ENCODE measurements around the gene CARD11. TPM values are rescaled to one million over a fixed set of nuclear protein-coding genes. Genes with fewer than 3 reads are reported as not detected.

The CARD11 gene
- total and polyA plus RNA-seq, 10 donors = 30.3 to 72.6 (median 48.8) TPM

- no peak for DNase-seq
- Histone ChIP-seq H3K36me3 (no peaks in the 10 kb centered on the region), H3K9me3 (peaks cover 0 to 7% (median 4%) of the 10 kb centered on the region in 8 donors), H3K4me1 (peaks cover 0 to 33% (median 14%) of the 10 kb centered on the region in 6 donors), H3K4me3 (peak overlapping the region in 2 of 8 donors; percentile 27 to 61), H3K27me3 (replicated peaks in 1 of 7) (peaks cover 0 to 4% (median 0%) of the 10 kb centered on the region in 7 donors), H3K27ac (peak overlapping the region in 4 of 8 donors; percentile 48 to 71 (median 62))
- TF ChIP-seq CTCF (IDR thresholded peaks at IDR 0.05 in 8 of 11, conservative IDR thresholded peaks at IDR 0.05 in 3 of 11) = no peak
- no peak for TF ChIP-seq POLR2AphosphoS5 (IDR thresholded peaks at IDR 0.05)
- no peak for TF ChIP-seq POLR2A (IDR thresholded peaks at IDR 0.05)
- intact Hi-C loops (cut with DNase I; ENCODE audit: low total_unique reads) = no loop called here
- 60 to 70% (median 62%) methylated on average over 9 of the region's 9 CpGs for WGBS, 5 donors
Measured at GRCh38 chr7:2893411-2893861, 150.2 kb downstream of the CARD11 start.

GRCh38 chr7:2892549-2892948, 151.1 kb downstream of the CARD11 start:
- Histone ChIP-seq H3K4me1 (peaks cover 0 to 33% (median 14%) of the 10 kb centered on the region in 6 donors), H3K36me3 (no peaks in the 10 kb centered on the region), H3K4me3 (no peak overlapping the region), H3K27ac (no peak overlapping the region), H3K27me3 (replicated peaks in 1 of 7) (peaks cover 0 to 4% (median 0%) of the 10 kb centered on the region in 7 donors), H3K9me3 (no peaks in the 10 kb centered on the region)
- no peak for TF ChIP-seq CTCF (IDR thresholded peaks at IDR 0.05 in 8 of 11, conservative IDR thresholded peaks at IDR 0.05 in 3 of 11)
- no peak for TF ChIP-seq POLR2A (IDR thresholded peaks at IDR 0.05)
- no peak for TF ChIP-seq POLR2AphosphoS5 (IDR thresholded peaks at IDR 0.05)
- WGBS, 5 donors = 57 to 76% (median 59%) methylated on average over 8 of the region's 8 CpGs
- intact Hi-C loops (cut with DNase I; ENCODE audit: low total_unique reads) = no loop called here
- DNase-seq = no peak

DNA sequence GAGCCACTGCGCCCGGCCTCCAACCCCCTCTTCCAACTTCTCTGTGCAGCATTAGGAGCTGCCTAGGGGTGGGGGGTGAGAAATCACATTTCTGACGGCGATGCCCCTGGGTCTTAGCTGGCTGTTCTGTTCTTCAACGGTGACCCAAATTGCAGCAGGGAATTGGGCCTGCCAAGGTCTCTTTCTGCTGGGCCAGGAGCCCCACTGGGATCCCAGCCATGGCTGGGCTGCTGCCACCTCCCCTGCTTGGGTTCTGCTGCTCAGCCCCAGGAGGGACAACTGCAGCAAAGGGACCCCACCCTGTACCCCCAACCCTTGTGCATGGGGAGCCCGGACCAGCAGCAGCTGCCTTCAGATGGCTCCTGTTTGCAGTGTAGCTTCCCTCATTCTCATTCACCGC, 155.9 kb downstream of the CARD11 start:
- Histone ChIP-seq H3K4me3 (no peak overlapping the region), H3K36me3 (no peaks in the 10 kb centered on the region), H3K27ac (no peak overlapping the region), H3K9me3 (no peaks in the 10 kb centered on the region), H3K27me3 (replicated peaks in 1 of 7) (no peaks in the 10 kb centered on the region), H3K4me1 (peaks cover 0 to 9% (median 0%) of the 10 kb centered on the region in 6 donors)
- intact Hi-C loops (cut with DNase I; ENCODE audit: low total_unique reads) = loop anchor here (10.0 kb wide), 1 partner anchor 1587 kb away; no protein-coding TSS in a partner anchor
- TF ChIP-seq CTCF (IDR thresholded peaks at IDR 0.05 in 8 of 11, conservative IDR thresholded peaks at IDR 0.05 in 3 of 11) (no peak), POLR2A (IDR thresholded peaks at IDR 0.05) (no peak), POLR2AphosphoS5 (IDR thresholded peaks at IDR 0.05) (no peak)
- 54 to 89% (median 67%) methylated on average over 5 to 7 of the region's 7 CpGs for WGBS, 5 donors
- no peak for DNase-seq

DNA sequence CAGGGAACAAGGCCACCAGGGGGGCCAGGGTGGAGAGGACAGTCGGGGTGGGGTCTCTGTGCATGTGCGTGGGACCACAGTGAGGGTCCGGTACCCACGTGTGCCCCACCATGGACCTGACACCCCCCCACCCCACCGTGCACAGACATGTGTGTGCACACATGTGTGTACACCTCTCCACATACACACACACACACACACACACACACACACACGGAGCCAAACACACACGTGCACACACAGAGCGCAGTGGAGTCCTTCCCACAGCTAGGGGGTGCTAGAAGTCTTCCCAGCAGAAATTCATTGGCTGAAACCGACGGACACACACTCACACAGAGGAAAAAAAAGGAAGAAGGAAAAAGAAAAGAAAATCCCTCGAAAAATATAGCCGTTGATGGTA, 156.8 kb downstream of the CARD11 start:
- no peak for TF ChIP-seq POLR2A (IDR thresholded peaks at IDR 0.05)
- TF ChIP-seq CTCF (IDR thresholded peaks at IDR 0.05 in 8 of 11, conservative IDR thresholded peaks at IDR 0.05 in 3 of 11) = peak; percentile 43 to 98 (median 77)
- WGBS, 5 donors = 5 to 28% (median 22%) methylated on average over 8 to 12 of the region's 12 CpGs
- intact Hi-C loops (cut with DNase I; ENCODE audit: low total_unique reads) = loop anchor here (10.0 kb wide), 1 partner anchor 1588 kb away; no protein-coding TSS in a partner anchor

More for the DNA sequence above, 156.8 kb downstream of the CARD11 start:
- no peak for DNase-seq
- no peaks in the 10 kb centered on the region for H3K27me3 ChIP-seq (replicated peaks in 1 of 7)
- H3K4me1 ChIP-seq = peaks cover 0 to 5% (median 0%) of the 10 kb centered on the region in 6 donors
- no peak overlapping the region for H3K4me3 ChIP-seq
- H3K36me3 ChIP-seq = no peaks in the 10 kb centered on the region
- no peaks in the 10 kb centered on the region for H3K9me3 ChIP-seq
- H3K27ac ChIP-seq = no peak overlapping the region

All from spleen (tissue), 11 donors.